GM12878 (cell line): ENCODE results near the gene USP47. TPM values are rescaled to one million over a fixed set of nuclear protein-coding genes. Genes with fewer than 3 reads are reported as not detected.

Experiments used
- ATAC-seq: fragments of 200-7000 bp; cut with Tn5 transposase; 3 replicates; pipeline ENCODE4 v1.9.1; 2020; ENCODE audit warnings: mild to moderate bottlenecking, moderate library complexity
- BruUV-seq: library from RNA; stranded (reverse); fragments of 400-500 nt; replicated peaks from 2 replicates; lab custom pipeline; 2021; lab: Mats Ljungman, UMichigan
- CTCF ChIA-PET: fragments of 300-600 bp; sonication (Branson Sonifier 250); formaldehyde crosslinking; extraction: SDS; loops from one replicate; lab custom pipeline; 2021; ENCODE audit warnings: inconsistent platforms; lab: Yijun Ruan, JAX
- POLR2A ChIA-PET: fragments of 350-600 bp; formaldehyde crosslinking; extraction: SDS; loops from one replicate; lab custom pipeline; 2021; ENCODE audit warnings: inconsistent platforms; lab: Charles Lee
- RAD21 ChIA-PET: fragments of 300-600 bp; sonication (Branson Sonifier 250); formaldehyde crosslinking; loops from one replicate; lab custom pipeline; 2023; ENCODE audit warnings: antibody characterized with exemption; ENCODE audit not compliant: unreplicated experiment; lab: Charles Lee
- SMC1A ChIA-PET: fragments of 300-600 bp; sonication (Branson Sonifier 250); formaldehyde crosslinking; loops from one replicate; lab custom pipeline; 2023; ENCODE audit not compliant: unreplicated experiment, uncharacterized antibody; lab: Charles Lee
- DNase-seq: peaks from one replicate; pipeline ENCODE4 v3.0.0-alpha.2; 2011; ENCODE audit warnings: low read depth, low spot score
- FAIRE-seq: peaks from 3 replicates; lab custom pipeline; 2011; peaks lifted over from hg19 to GRCh38; lab: Jason Lieb, UNC
- H2AFZ ChIP-seq: 2 replicates; pipeline ENCODE4 v1.6.0; 2011; ENCODE audit warnings: low read depth, low read length, control low read depth; ENCODE audit not compliant: control insufficient read depth
- H3K27ac ChIP-seq: 2 replicates; pipeline ENCODE4 v1.5.1; 2011; ENCODE audit warnings: control low read depth; ENCODE audit not compliant: control insufficient read depth, insufficient read depth
- H3K27me3 ChIP-seq, 2 experiments: replicated peaks in 1 of 2; 2 replicates each; pipeline versions ENCODE4 v1.6.0 to v1.6.1; 2011; ENCODE audit warnings: low read length in 1 of 2; ENCODE audit not compliant: control insufficient read depth in 2 of 2, insufficient read depth in 2 of 2
- H3K36me3 ChIP-seq, 2 experiments: 2 replicates each; pipeline ENCODE4 v1.5.1; 2011; ENCODE audit warnings: low read length in 1 of 2; ENCODE audit not compliant: control insufficient read depth in 2 of 2, insufficient read depth in 2 of 2
- H3K4me1 ChIP-seq: 2 replicates; pipeline ENCODE4 v1.6.1; 2011; ENCODE audit warnings: mild to moderate bottlenecking, low read length, moderate library complexity, mixed read lengths; ENCODE audit not compliant: control insufficient read depth, insufficient read depth
- H3K4me2 ChIP-seq: 2 replicates; pipeline ENCODE4 v1.6.0; 2011; ENCODE audit warnings: control low read depth; ENCODE audit not compliant: control insufficient read depth, insufficient read depth
- H3K4me3 ChIP-seq: fragments of 200-600 bp; sonication (generic); 2 replicates; pipeline ENCODE4 v1.5.1; 2016
- H3K79me2 ChIP-seq: 2 replicates; pipeline ENCODE4 v1.6.0; 2011; ENCODE audit warnings: low read length; ENCODE audit not compliant: control insufficient read depth, insufficient read depth
- H3K9ac ChIP-seq: 2 replicates; pipeline ENCODE4 v1.8.0; 2011; ENCODE audit warnings: low read length, control low read depth, mixed read lengths; ENCODE audit not compliant: control insufficient read depth, insufficient read depth
- H3K9me3 ChIP-seq: replicated peaks from 3 replicates; pipeline ENCODE4 v1.5.1; 2011; ENCODE audit warnings: mild to moderate bottlenecking, low read length; ENCODE audit not compliant: control insufficient read depth, insufficient read depth
- H4K20me1 ChIP-seq: 2 replicates; pipeline ENCODE4 v1.6.0; 2011; ENCODE audit not compliant: control insufficient read depth, insufficient read depth
- ATF7 ChIP-seq: fragments of 450-650 bp; IDR thresholded peaks from 2 replicates; pipeline ENCODE4 v1.6.1; 2016; ENCODE audit warnings: low read depth, mild to moderate bottlenecking
- BMI1 ChIP-seq: fragments of 450-650 bp; IDR thresholded peaks from 2 replicates; pipeline ENCODE4 v1.6.1; 2016; ENCODE audit warnings: mild to moderate bottlenecking, moderate library complexity, borderline replicate concordance
- FOS ChIP-seq: IDR thresholded peaks from 3 replicates; pipeline ENCODE4 v1.6.1; 2011; ENCODE audit warnings: borderline replicate concordance; ENCODE audit not compliant: insufficient read length; ENCODE audit errors: extremely low read depth
- IRF3 ChIP-seq: fragments of 450-650 bp; IDR thresholded peaks from 2 replicates; pipeline ENCODE4 v1.6.1; 2014; ENCODE audit warnings: mild to moderate bottlenecking
- MTA3 ChIP-seq: IDR thresholded peaks from 2 replicates; pipeline ENCODE4 v1.6.1; 2012; ENCODE audit warnings: low read length, inconsistent platforms, borderline replicate concordance
- NR2C1 ChIP-seq: fragments of 450-650 bp; IDR thresholded peaks from 2 replicates; pipeline ENCODE4 v1.6.1; 2017; ENCODE audit warnings: antibody characterized with exemption, mild to moderate bottlenecking, moderate library complexity
- RB1 ChIP-seq: fragments of 450-650 bp; formaldehyde crosslinking; IDR thresholded peaks from 2 replicates; pipeline ENCODE4 v1.6.1; 2017; ENCODE audit warnings: mild to moderate bottlenecking, borderline replicate concordance
- YBX1 ChIP-seq: fragments of 450-650 bp; IDR thresholded peaks from 2 replicates; pipeline ENCODE4 v1.6.1; 2016; ENCODE audit warnings: antibody characterized with exemption
- ZBED1 ChIP-seq: IDR thresholded peaks from 2 replicates; pipeline ENCODE4 v1.6.1; 2016; ENCODE audit warnings: borderline replicate concordance
- ZNF274 ChIP-seq: IDR thresholded peaks from one replicate; pipeline ENCODE4 v1.8.0; 2011; ENCODE audit not compliant: insufficient read length, insufficient read depth
- ZNF592 ChIP-seq: fragments of 450-650 bp; IDR thresholded peaks from 2 replicates; pipeline ENCODE4 v1.6.1; 2017; ENCODE audit warnings: mild to moderate bottlenecking, moderate library complexity
- in situ Hi-C: fragments of 300-500 bp; cut with MboI; formaldehyde crosslinking; loops from 9 replicates; pipeline ENCODE4 v1.14.3; 2018; ENCODE audit warnings: mixed read lengths
- intact Hi-C: fragments of 100-400 bp; cut with micrococcal nuclease; formaldehyde crosslinking; loops from one replicate; pipeline ENCODE4 v1.14.2; 2022; ENCODE audit not compliant: unreplicated experiment
- polyA plus RNA-seq, 11 experiments: library from polyadenylated mRNA; depleted of rRNA in 4 of 11; unstranded in 6 of 11; stranded (reverse) in 5 of 11; fragments of >200 nt; fragmentation: Nextera tagmentation in 4 of 11; fragmentation: Illumina TruSeq in 1 of 11; extraction: Ambion mirVana in 4 of 11; extraction: Trizol in 1 of 11; gene quantifications; 1 replicate in 1 of 11; 2 replicates in 10 of 11; pipeline versions ENCODE4 v1.2.1 to v1.2.3, GENCODE V29; 2011 to 2016; ENCODE audit warnings: inconsistent platforms in 2 of 11, missing spikeins in 2 of 11, low read depth in 1 of 11
- total RNA-seq, 4 experiments: library from RNA; depleted of rRNA in 3 of 4; stranded (reverse); fragments of >200 nt in 3 of 4; fragmentation: Illumina TruSeq in 1 of 4; extraction: Trizol in 1 of 4; gene quantifications; 2 replicates each; pipeline versions ENCODE4 v1.2.1 to v1.2.3, GENCODE V29; 2013 to 2021
- TF ChIP-seq, protein P1 (sequence below): fragments of 450-650 bp; IDR thresholded peaks from 2 replicates; pipeline ENCODE4 v1.6.1; 2018; ENCODE audit warnings: mild to moderate bottlenecking, low read depth, moderate library complexity; ENCODE audit not compliant: partially characterized antibody
- TF ChIP-seq, protein P2 (sequence below): fragments of 150-350 bp; IDR thresholded peaks from 2 replicates; pipeline ENCODE4 v1.6.1; 2014; ENCODE audit warnings: mild to moderate bottlenecking, low read depth, low read length

Gene USP47
- total and polyA plus RNA-seq, 10 of the 15 experiments (the other 5 are each of a cell fraction or from before 2014, with no cell fraction given), result 13.9 to 54.0 (median 31.6) TPM

DNA sequence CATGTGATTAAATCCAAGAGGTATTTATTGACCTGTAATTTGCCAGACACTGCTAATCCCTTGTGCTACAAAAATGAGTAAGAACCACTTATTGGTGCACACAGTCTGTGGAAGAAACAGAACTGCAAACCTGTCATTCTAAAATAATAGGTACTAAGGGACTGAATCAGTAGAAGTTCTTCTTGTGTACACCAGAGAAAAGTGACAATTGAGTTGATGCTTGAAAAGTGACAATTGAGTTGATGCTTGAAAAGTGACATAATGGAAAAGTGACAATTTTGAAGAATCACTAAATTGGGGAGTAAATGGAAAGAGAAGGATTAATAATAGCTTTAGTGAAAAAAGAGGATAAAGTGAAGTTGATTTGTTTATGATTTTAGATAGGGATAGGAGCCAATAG is 110.3 kb downstream of the USP47 start:
- ChIA-PET CTCF (no interaction called here), POLR2A (no interaction called here), SMC1A (interaction anchor here (1.0 kb wide), 1 partner anchor 26 kb away, joined by 3 read pairs; no protein-coding TSS in a partner anchor), RAD21 (no interaction called here)
- DNase-seq (no peak), ATAC-seq (no peak), FAIRE-seq (no peak)
- peaks cover 0 to 39% of the 10 kb centered on the region in 2 experiments; a peak in 3 of 4 replicates for H3K36me3 ChIP-seq
- H3K9me3 ChIP-seq, result no peaks in the 10 kb centered on the region
- BruUV-seq, result no TSS peak
- H3K4me1 ChIP-seq, result no peaks in the 10 kb centered on the region
- no peaks in the 10 kb centered on the region for H3K27me3 ChIP-seq
- no peak overlapping the region for H3K4me3 ChIP-seq
- H3K4me2 ChIP-seq, result no peak overlapping the region
- H3K27ac ChIP-seq, result no peak overlapping the region
- no peaks in the 10 kb centered on the region for H3K79me2 ChIP-seq
- H2AFZ ChIP-seq, result no peak overlapping the region
- in situ Hi-C loops (no loop called here), intact Hi-C loops (no loop called here)
- H4K20me1 ChIP-seq, result no peaks in the 10 kb centered on the region
- H3K9ac ChIP-seq, result no peak overlapping the region
- TF ChIP-seq IRF3 (no peak), FOS (no peak), BMI1 (no peak), ATF7 (no peak), YBX1 (no peak), NR2C1 (no peak), RB1 (no peak), ZNF274 (no peak), ZBED1 (no peak), MTA3 (no peak), ZNF592 (no peak)
- TF ChIP-seq, protein P1, sequence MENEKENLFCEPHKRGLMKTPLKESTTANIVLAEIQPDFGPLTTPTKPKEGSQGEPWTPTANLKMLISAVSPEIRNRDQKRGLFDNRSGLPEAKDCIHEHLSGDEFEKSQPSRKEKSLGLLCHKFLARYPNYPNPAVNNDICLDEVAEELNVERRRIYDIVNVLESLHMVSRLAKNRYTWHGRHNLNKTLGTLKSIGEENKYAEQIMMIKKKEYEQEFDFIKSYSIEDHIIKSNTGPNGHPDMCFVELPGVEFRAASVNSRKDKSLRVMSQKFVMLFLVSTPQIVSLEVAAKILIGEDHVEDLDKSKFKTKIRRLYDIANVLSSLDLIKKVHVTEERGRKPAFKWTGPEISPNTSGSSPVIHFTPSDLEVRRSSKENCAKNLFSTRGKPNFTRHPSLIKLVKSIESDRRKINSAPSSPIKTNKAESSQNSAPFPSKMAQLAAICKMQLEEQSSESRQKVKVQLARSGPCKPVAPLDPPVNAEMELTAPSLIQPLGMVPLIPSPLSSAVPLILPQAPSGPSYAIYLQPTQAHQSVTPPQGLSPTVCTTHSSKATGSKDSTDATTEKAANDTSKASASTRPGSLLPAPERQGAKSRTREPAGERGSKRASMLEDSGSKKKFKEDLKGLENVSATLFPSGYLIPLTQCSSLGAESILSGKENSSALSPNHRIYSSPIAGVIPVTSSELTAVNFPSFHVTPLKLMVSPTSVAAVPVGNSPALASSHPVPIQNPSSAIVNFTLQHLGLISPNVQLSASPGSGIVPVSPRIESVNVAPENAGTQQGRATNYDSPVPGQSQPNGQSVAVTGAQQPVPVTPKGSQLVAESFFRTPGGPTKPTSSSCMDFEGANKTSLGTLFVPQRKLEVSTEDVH, result no peak
- TF ChIP-seq, protein P2, sequence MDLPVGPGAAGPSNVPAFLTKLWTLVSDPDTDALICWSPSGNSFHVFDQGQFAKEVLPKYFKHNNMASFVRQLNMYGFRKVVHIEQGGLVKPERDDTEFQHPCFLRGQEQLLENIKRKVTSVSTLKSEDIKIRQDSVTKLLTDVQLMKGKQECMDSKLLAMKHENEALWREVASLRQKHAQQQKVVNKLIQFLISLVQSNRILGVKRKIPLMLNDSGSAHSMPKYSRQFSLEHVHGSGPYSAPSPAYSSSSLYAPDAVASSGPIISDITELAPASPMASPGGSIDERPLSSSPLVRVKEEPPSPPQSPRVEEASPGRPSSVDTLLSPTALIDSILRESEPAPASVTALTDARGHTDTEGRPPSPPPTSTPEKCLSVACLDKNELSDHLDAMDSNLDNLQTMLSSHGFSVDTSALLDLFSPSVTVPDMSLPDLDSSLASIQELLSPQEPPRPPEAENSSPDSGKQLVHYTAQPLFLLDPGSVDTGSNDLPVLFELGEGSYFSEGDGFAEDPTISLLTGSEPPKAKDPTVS, result no peak
